NCI-H2171 (cell line): ENCODE data around the gene PARD3B.

Source experiments
- DNase-seq: peaks from one replicate; lab custom pipeline; 2025; lab: John Stamatoyannopoulos, UW

PARD3B gene

DNA sequence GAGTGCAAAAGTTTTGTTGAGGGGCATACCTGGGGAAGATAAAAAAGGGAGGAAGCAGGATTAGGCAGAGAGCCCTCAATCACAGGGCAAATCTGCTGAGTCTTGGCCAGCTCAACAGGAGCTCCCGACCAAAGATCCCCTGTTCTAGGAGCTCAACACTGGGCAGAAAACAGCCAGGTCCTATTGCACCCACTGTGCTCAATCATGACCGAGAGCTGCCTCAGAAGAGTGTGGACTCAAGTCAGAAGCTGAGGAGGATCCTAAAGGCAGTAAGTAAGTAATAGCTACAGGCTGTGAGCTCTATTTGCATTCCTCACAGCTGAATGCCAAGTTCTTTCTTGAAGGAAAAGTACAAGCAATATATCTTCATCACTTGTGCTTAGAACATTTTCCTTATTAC lies 802.6 kb downstream of the PARD3B start:
- no peak for DNase-seq

DNA sequence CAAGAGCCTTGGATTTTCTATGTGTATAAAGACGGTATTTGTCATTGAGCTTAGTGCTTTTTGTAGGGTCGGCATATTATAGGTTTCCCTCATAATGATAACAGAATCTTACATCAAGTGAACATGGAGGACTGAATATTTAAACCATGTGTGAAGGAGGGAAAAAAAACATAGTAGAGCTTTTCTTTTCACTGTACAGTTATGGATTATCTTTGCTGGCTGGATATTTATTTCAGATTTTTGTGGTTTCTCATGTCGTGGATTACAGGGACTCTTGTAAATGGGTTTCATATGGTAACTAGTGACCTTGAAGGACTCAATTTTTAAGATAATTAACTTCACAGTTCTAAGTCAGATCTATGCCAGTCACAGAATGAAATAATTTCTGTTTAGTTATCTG lies 806.8 kb downstream of the PARD3B start:
- no peak for DNase-seq

DNA sequence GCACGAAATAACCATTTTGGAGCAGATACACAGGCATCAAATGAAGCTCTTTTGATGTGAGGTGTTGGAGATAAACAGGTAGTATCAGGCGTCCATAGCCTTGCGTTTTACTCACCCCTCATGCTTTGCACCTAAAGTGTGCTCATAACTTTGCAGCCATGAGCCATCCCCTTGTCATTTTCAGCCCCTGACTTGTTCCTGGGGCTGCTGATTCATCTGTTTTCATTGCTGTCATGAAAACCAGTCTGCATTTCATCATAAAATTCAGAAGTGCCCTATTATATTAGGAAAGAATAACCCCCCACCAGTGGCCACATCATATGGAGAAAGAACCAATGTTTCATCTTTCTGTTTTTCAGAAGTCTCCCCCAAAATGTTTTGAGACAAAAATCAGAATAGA lies 807.3 kb downstream of the PARD3B start:
- no peak for DNase-seq

DNA sequence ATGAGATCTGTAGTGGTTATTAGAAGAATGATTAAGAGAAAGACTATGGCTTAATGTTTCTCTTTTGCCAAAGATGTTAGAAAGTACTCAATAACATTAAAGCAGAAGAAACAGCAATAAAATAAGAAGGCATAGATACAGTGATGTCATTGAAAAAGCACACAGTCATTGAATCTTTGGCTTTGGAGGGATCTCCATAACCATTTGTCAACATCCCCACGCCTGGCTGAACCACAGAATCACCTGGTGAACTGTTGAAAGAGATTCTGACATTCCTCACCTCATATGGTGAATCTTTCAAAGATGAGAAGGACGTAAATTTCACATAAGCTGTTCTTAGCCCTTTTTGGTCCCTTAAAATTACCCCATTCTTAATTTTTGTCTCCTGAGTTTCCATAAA lies 812.5 kb downstream of the PARD3B start:
- no peak for DNase-seq

DNA sequence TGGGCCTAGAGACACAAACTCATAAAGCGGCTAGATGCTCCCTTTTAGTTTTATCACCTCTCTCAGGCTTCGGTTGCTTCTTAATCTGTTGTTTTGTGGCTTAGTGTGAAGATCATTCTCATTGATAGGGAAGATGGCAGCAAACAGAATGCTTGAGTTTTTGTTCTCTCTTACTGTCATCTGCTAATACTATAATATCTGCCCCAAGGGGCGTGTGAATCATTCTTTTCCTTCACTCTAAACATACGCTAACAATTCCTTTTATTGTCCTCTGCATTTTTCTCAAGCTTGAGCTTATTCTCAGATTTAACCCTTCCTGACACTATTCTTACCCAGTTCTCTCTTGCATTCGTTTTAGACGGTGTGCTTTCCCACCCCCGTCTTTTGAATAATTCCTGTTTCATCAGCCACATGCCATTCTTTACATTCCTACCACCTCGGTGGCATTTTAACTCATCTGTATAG lies 813.1 kb downstream of the PARD3B start:
- no peak for DNase-seq

DNA sequence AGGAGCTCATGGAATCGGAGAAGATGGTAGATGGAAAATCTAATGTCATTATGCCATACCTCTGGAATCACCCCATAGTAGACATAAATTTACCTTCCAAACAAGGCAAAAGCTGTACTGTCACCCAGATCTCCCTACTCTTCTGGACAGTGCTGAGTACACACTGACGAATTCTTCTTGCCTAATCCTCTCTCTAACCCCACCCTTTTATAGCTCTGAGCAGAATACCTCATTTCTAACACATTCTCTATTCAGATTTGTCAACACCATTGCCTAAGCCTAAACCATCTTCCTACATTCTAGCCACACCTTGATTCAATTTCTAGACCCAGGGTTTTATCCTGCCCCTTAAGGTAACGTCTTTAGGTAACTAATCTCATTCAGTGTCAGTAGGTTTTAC lies 816.0 kb downstream of the PARD3B start:
- no peak for DNase-seq

DNA sequence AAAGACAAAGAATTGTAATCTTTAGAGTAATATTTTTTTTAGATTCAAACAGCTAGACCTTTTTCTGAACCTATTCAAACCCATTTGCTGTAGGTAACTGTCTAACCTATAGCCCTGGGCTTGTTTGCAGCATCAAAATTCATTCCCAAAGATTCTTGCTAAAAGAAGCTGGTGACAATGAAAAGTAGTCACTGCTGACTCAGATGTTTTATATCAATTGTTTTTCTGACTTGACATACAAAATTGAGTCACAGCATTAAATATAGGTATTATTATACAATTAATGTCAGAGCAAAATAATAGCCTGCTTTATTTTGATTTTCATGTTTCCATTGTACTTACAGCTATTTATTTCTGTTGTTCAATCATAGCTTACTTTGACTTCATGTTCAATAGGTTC lies 816.7 kb downstream of the PARD3B start:
- DNase-seq: no peak

DNA sequence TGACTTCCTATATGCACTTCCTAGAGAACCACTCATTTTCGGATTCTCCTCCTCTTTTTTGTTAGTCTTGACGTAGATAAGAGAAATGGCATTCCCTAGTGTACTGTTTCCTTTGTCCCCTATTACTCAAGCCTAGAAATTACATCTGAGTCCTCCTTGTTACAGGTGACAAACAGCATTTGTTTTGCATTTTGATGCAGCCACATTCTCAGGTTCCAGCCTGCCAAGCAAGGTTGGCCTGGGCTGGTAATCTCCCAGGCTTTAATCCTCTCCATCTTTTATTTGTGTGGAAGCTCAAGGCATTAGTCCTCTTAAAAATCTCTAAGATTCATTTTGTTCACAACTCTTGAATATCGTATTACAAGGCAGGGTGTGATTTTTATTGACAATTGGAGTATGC lies 819.0 kb downstream of the PARD3B start:
- DNase-seq: no peak

DNA sequence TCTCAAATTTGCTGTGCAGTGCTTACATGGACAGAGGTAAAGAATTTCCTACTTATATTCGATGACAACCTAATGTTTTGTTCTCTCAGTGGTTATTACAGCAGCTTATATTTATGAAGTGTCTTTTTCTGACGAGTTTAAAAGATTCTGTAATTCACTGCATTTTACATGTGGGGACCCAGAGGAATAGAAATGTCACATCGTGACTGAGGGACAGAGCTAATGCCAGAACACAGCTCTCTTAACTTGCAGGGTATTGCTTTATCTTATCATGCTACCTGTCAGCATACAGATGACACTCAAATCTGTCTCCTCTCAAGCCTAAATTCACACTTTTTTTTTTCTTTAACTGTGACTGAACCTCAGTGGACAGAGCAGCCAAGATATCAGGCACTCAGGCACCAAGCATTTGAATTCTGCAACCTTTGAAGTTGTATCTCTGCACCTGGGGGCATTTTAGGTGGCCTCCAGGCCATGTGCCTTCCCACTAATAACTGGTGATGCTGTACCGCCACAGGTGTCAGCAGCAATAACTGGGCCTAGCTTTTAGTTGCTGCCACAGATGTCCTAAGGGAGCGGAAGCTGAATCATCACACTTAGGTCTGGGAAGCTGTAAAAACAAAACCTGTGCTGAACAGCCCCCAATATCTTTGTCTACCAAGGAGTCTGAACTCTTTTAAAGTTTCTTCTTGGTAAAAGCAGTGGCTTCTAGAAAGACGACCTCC lies 821.2 kb downstream of the PARD3B start:
- DNase-seq: no peak

DNA sequence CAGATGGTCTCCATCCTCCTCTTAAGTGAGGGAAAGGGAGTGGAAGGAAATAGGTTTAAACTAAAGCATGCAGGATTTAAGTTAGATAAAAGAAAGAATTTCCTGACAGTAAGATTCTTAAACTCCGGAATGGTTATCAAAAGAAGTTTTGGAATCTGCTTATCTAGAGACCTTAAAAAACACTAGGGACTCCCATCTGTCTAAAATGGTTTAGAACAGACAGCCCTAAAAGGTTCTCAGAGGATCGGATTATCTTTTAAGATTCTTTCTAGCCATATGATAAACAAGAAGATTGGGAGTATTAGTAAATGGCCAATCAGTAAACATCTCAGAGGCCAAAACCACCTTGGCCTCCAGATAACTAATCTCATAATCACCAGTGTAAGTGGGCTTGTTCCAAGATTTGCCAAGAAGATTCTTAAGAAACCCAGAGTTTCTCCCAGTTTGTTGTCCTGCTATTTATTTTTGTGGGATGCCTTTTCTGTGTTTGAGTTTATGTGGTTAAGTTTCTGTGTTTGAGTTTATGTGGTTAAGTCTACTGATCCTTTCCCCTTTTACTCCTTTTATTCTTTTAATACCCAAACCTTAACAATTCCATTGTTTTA lies 822.2 kb downstream of the PARD3B start:
- DNase-seq: no peak

DNA sequence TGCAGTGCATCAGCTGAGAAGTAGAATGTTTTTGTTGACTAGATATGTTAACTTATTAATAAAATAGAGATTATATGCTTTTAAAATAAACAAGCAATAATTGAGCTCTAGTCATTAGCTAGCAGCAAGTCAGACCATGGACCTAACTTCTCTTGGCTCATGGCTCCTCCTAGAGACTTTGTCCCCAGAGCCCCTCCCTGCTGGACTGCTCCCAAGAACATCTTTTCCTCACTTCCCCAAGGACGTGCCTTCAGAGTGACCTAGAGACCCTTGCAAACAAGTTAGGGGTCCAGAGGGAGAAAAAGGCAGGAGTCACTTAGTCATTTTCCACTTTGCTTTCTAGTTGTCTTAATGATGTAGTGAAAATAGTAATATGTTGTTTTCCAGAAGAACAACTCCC lies 824.5 kb downstream of the PARD3B start:
- DNase-seq: no peak

DNA sequence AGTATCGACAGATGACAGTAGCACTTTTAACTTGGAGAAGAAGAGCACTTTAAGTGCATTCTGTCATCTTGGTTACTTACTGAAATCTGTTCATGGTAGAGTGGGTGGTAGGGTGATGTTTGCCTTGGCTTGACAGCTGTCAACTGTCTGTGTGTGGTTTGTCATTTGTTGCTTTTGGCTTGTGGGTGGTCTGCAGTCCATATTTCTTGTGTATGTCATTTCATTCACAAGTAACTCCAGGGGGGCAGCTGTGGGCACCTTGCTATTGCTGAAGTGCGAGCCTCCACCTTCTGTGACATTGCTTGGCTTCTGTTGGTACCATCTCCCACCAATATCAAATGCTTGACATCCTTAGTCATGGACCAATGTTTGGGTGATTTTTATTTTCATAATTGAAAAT lies 825.5 kb downstream of the PARD3B start:
- no peak for DNase-seq

DNA sequence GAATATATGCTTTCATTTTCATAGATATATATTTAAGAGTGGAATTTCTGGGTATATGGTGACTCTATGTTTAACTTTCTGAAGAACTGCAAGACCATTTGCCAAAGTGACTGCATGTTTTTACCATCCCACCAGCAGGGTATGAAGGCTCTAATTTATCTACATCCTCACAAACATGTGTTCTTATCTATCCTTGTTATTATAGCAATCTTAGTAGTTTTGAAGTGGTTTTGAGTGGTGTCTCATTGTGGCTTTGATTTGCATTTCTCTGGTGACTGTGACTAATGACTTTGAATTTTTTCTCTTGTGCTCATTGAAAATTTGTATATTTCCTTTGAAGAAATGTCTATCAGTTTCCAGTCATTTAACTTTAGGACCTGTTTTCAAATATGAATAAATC lies 826.9 kb downstream of the PARD3B start:
- no peak for DNase-seq

DNA sequence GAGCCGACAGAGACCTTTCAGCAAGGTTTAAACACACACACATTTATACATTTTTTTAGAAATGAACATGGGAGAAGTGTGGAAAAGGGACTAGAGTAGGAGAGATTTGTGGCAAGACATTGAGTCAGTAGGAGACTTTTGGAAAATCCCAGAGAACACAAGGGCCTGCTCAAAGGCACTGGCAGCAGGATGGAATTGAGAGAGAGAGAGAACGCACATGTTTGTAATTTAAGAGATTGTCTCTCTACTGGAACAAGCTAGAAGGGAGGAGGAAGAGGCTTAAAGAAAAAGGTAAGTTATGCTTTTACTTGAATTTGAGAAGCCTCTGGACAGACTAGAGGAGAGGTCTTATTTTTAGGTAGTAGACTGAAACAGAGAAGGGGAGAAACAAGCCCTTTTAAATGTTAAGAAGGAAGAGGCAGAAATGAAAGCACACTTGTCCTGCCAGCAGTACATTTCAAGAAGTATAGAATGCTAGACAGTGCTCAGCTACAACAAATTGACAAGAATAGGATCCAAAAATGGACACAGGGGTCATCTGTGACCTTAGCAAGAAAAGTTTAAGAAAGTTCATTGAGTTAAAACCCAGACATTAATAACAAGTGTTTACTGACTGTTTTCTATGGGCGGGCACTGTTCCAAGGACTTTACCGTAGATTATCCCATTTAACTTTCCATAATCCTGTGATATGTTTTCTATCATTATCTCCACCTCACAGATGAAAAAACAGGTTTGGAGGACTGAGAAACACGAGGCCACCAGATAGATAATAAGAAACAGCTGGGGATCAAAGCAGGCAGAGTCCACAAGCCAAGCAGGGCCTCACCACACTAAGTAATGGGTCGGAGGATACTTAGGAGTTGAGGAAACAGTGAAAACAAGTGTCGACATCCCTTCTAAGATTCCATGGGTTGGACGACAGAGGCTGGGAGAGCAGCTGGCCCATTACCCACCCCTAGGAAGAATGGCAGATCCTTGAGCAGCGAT lies 830.5 kb downstream of the PARD3B start:
- DNase-seq: no peak

DNA sequence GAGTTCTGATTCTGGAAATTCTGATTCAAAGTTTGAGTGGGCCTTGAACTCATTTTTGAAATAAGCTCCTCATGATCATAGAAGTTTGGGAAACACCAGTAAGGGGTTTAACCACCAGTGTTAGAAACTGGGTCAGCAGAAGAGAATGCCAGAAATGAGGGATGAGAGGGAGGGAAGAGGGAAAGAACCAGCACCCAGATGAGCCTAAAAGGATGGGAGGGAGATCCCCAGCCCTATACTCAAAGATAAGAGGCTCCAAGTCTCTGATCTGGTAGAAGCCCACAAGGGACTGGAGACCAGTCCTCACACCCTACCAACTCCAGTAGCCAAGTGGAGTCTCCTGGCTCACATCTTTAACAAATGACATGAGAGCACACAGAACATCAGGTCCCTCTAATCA lies 832.0 kb downstream of the PARD3B start:
- DNase-seq: no peak

DNA sequence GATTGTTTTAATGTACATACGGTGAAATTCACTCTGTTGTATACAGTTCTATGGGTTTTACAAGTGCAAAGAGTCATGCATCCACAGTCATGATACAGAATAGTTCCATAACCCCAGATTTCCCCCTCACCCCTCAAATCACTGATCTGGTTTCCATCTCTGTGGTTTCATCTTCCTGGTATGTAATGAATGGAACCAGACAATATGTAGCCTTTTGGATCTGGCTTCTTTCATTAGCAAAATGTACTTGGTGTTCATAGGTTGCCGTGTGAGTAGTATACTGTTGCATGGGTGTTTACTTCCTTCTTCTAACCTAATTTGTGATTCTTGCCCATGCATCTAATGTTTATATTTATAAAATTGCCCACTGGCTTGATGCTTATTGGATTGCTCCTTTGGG lies 838.3 kb downstream of the PARD3B start:
- DNase-seq: no peak

DNA sequence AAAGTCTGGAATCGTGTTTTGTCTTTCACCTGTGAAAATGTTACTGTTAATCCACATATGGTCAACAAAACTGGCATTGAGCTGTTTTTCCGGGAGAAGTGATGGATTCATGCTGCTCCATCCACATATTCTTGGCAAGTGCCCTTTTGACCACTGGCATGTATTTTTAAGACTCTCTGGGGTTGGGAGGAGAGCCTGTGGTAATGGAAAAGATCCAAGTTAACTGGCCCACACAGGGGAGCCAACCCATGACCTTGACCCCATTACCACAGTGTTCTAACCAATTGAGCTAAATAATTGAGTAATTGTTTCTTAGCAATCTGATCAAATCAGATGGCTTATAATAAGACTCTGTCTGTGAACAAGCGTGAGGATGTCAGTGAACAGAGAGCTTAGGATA lies 840.8 kb downstream of the PARD3B start:
- DNase-seq: no peak

DNA sequence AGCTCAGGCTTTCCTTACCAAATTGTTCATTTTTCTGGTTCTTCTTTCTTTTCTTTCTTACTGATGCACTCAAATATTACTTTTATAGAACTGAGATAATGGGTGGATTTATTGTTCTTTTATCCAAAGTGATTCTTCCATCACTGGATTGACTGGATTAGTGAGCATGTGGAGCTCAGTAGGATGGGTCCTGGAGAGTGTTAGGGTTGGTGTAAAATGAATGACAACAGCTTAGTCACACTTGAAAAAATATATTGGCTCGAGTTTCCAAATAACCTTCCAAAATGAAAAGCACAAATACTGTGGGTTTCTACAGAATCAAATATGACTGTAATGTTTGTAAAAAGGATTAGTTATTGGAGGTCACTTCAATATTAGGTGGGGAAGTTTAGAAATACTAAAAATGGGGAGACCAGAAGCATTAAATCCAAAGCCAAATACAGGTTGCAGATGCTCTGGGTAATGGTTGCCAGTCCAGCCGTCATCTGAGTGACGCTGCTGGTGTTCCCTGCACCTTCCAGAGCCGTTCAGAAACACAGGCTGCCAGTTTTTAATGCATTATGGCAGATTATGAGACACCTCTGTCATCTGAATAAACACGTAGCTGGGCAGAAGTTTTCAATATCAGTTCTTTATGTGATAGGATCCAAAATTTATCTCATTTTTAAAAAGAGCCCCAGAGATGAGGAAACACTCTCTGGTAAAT lies 842.2 kb downstream of the PARD3B start:
- DNase-seq: no peak

DNA sequence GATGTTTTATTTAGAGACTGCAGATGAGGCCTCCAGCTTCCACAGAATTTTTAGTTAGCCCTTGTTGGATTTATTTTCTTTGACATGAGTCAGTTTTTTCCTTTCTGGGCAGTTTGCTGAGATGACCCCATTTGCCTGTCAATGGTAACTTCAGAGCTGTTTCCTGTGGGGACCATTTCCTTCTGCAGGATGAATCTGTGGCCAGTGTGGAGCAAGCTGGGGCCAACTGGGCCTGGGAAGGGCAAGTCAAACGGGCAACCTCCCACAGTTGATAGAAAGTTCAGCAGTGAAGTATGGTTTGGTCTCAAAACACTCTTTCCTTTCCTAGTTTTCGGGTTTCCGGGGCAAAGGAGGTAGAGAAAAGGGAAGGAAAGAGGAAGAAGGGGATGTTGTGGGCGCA lies 845.6 kb downstream of the PARD3B start:
- no peak for DNase-seq

DNA sequence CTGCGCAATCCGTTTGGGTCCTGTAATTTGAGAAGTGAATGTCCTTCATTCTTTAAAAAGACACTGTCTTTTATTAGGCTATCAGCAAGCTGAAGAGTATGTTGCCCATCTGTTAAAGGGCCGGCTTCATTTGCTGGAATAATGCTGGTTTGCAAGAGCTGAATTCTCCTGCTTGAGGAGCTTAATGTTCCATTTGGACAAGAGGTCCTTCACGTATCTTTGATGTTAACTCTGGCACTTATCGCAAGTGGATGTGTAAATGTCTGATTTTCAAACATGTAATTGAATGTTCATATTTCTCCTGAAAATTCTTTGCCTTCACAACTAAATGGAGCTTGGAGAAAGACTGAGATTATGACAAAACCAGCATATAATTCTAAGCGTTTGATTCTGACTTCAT lies 856.2 kb downstream of the PARD3B start:
- no peak for DNase-seq

DNA sequence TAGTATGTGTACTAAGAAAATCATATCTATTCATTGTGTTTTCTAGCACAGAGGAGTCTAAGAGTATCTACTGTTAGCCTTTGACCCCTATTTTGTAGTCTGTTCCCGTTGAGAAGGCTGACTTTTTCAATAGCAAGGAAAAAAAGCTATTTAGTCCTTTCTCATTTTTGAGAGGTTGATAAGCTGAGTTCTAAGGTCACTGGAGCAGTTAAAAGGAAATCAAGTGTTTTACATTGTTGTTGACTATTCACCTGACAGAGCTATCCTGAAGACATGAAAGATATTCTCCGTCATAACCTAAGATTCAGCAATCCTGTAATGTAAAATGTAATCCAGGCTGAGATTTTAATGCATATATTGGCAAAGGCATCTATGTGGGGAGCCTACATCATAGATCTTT lies 856.7 kb downstream of the PARD3B start:
- DNase-seq: no peak

DNA sequence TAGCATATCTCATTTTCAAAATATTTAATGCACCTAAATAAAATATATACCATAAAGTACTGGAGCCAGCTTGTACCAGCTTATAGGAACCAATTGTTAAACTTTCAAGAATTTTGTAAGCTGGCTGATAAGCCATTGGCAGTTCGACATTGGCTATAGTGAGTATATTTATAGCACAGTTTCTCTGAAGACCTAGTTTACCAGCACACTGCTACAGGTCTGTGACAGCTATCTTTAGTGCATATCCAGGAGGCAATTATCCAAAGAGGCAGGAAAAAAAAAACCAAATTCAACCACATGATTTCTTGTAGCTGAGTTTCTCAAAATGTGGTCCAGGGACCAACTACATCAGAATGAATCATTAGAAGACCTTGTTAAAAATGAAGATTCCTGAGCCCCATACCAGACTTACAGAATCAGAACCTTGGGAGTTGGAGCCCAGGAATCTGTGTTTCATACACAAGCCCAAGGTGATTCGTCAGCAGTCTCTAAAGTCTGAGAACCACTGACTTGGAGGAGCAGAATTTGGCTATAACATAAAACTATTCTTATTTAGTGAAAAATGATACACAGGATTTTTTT lies 858.1 kb downstream of the PARD3B start:
- DNase-seq: no peak
